Keratinocyte (primary cell): Measurements from ENCODE around the gene PRSS33. TPM values are rescaled to one million over a fixed set of nuclear protein-coding genes. Genes with fewer than 3 reads are reported as not detected.

ENCODE experiments used
- DNase-seq: peaks from one replicate; pipeline ENCODE4 v3.0.0-alpha.2; 2011; ENCODE audit warnings: low read depth, missing footprints, low spot score
- FAIRE-seq: peaks from 2 replicates; lab custom pipeline; 2011; peaks lifted over from hg19 to GRCh38; lab: Jason Lieb, UNC
- H2AFZ ChIP-seq: 2 replicates; pipeline ENCODE4 v1.6.0; 2012; ENCODE audit warnings: low read length, control low read depth, inconsistent platforms; ENCODE audit not compliant: control insufficient read depth
- H3K27ac ChIP-seq: 2 replicates; pipeline ENCODE4 v1.5.1; 2011; ENCODE audit warnings: low read length; ENCODE audit not compliant: control insufficient read depth, insufficient read depth
- H3K27me3 ChIP-seq: 3 replicates; pipeline ENCODE4 v1.6.0; 2011; ENCODE audit warnings: low read length; ENCODE audit not compliant: control insufficient read depth, insufficient read depth; ENCODE audit errors: extremely low read depth
- H3K36me3 ChIP-seq, 2 experiments: 2 replicates in 1 of 2; 3 replicates in 1 of 2; pipeline ENCODE4 v1.5.1; 2011; ENCODE audit warnings: low read length in 2 of 2, mild to moderate bottlenecking in 1 of 2; ENCODE audit not compliant: control insufficient read depth in 2 of 2, insufficient read depth in 2 of 2; ENCODE audit errors: extremely low read depth in 1 of 2
- H3K4me1 ChIP-seq: 3 replicates; pipeline ENCODE4 v1.5.1; 2011; ENCODE audit warnings: low read length; ENCODE audit not compliant: control insufficient read depth, insufficient read depth; ENCODE audit errors: extremely low read depth
- H3K4me2 ChIP-seq: 3 replicates; pipeline ENCODE4 v1.6.0; 2011; ENCODE audit warnings: low read depth, low read length; ENCODE audit not compliant: control insufficient read depth, insufficient read depth; ENCODE audit errors: extremely low read depth
- H3K4me3 ChIP-seq, 3 experiments: fragments of 200-600 bp in 1 of 3; sonication (generic) in 1 of 3; 2 replicates in 2 of 3; 3 replicates in 1 of 3; pipeline ENCODE4 v1.5.1; 2011 to 2016; ENCODE audit warnings: low read length in 3 of 3, mild to moderate bottlenecking in 3 of 3, control low read depth in 2 of 3, inconsistent platforms in 1 of 3, low read depth in 1 of 3, mixed read lengths in 1 of 3, mixed run types in 1 of 3, moderate library complexity in 1 of 3; ENCODE audit not compliant: control insufficient read depth in 2 of 3, insufficient read depth in 2 of 3; ENCODE audit errors: extremely low read depth in 1 of 3
- H3K79me2 ChIP-seq: 2 replicates; pipeline ENCODE4 v1.6.0; 2012; ENCODE audit warnings: low read length; ENCODE audit not compliant: control insufficient read depth, insufficient read depth
- H3K9ac ChIP-seq: 3 replicates; pipeline ENCODE4 v1.6.0; 2011; ENCODE audit warnings: low read length; ENCODE audit not compliant: control insufficient read depth, insufficient read depth; ENCODE audit errors: extremely low read depth
- H3K9me1 ChIP-seq: 3 replicates; pipeline ENCODE4 v1.6.0; 2011; ENCODE audit warnings: low read length; ENCODE audit not compliant: control insufficient read depth, insufficient read depth; ENCODE audit errors: extremely low read depth
- H3K9me3 ChIP-seq: 2 replicates; pipeline ENCODE4 v1.5.1; 2012; ENCODE audit warnings: low read depth, low read length; ENCODE audit not compliant: control insufficient read depth
- H4K20me1 ChIP-seq: 3 replicates; pipeline ENCODE4 v1.6.0; 2011; ENCODE audit warnings: low read length; ENCODE audit not compliant: control insufficient read depth, insufficient read depth; ENCODE audit errors: extremely low read depth
- CTCF ChIP-seq, 3 experiments: IDR thresholded peaks in 1 of 3; conservative IDR thresholded peaks in 1 of 3; optimal IDR thresholded peaks in 1 of 3; 2 replicates in 2 of 3; 3 replicates in 1 of 3; pipeline versions ENCODE3 to v1.5.1; 2011; ENCODE audit warnings: low read length in 3 of 3, mild to moderate bottlenecking in 3 of 3, moderate library complexity in 2 of 3, control low read depth in 1 of 3, inconsistent platforms in 1 of 3; ENCODE audit not compliant: insufficient read depth in 2 of 3; ENCODE audit errors: extremely low read depth in 1 of 3
- EZH2 ChIP-seq: IDR thresholded peaks from one replicate; pipeline ENCODE4 v1.6.1; 2012; ENCODE audit warnings: inconsistent platforms, mild to moderate bottlenecking, low read length, moderate library complexity
- dilution Hi-C: fragments of 300-500 bp; cut with MboI; formaldehyde crosslinking; loops from one replicate; pipeline ENCODE4 v1.7.0; 2020; ENCODE audit warnings: low sequenced_read_pairs; ENCODE audit not compliant: extremely low pct_ligation_motif_present
- polyA plus RNA-seq, 5 experiments: library from polyadenylated mRNA; depleted of rRNA in 3 of 5; stranded (reverse) in 3 of 5; stranded (forward) in 1 of 5; unstranded in 1 of 5; fragments of >200 nt; gene quantifications; 1 replicate in 1 of 5; 2 replicates in 3 of 5; 3 replicates in 1 of 5; pipeline versions ENCODE4 v1.2.1 to v1.2.3, GENCODE V29; 2011 to 2012; ENCODE audit warnings: missing spikeins in 2 of 5, low read depth in 1 of 5, low replicate concordance in 1 of 5

Gene PRSS33
- polyA plus RNA-seq, 1 donor (not counting 4 experiments of a cell fraction or from before 2014, with no cell fraction given) = not detected

GRCh38 chr16:2825049-2825742, 37.8 kb upstream of the PRSS33 start:
- Histone ChIP-seq H3K36me3 (no peaks in the 10 kb centered on the region), H3K9ac (no peak overlapping the region), H3K4me1 (peaks cover 10% of the 10 kb centered on the region), H3K79me2 (no peaks in the 10 kb centered on the region), H3K4me2 (no peak overlapping the region), H2AFZ (no peak overlapping the region), H3K27ac (no peak overlapping the region), H4K20me1 (no peaks in the 10 kb centered on the region), H3K9me1 (no peaks in the 10 kb centered on the region), H3K9me3 (no peaks in the 10 kb centered on the region), H3K4me3 (no peak overlapping the region), H3K27me3 (peaks cover 43% of the 10 kb centered on the region)
- dilution Hi-C loops = no loop called here
- TF ChIP-seq EZH2 = no peak
- TF ChIP-seq CTCF (optimal IDR thresholded peaks at IDR 0.05 in 1 of 3, IDR thresholded peaks at IDR 0.05 in 1 of 3, conservative IDR thresholded peaks at IDR 0.05 in 1 of 3; ENCODE audit: extremely low read depth in 1 of 3, insufficient read depth in 2 of 3, low read length in 3 of 3) = no peak
- DNase-seq (no peak), FAIRE-seq (no peak)

- Histone ChIP-seq H3K79me2 (no peaks in the 10 kb centered on the region), H3K27me3 (peaks cover 45% of the 10 kb centered on the region), H3K9me1 (no peaks in the 10 kb centered on the region), H4K20me1 (no peaks in the 10 kb centered on the region), H3K36me3 (no peaks in the 10 kb centered on the region), H3K27ac (no peak overlapping the region), H3K9me3 (no peaks in the 10 kb centered on the region), H3K4me2 (no peak overlapping the region), H3K4me1 (peaks cover 4% of the 10 kb centered on the region), H3K9ac (no peak overlapping the region), H3K4me3 (no peak overlapping the region), H2AFZ (no peak overlapping the region)
- DNase-seq (no peak), FAIRE-seq (no peak)
- TF ChIP-seq CTCF (optimal IDR thresholded peaks at IDR 0.05 in 1 of 3, IDR thresholded peaks at IDR 0.05 in 1 of 3, conservative IDR thresholded peaks at IDR 0.05 in 1 of 3; ENCODE audit: extremely low read depth in 1 of 3, insufficient read depth in 2 of 3, low read length in 3 of 3) (no peak), EZH2 (no peak)
- dilution Hi-C loops = no loop called here
Measured at GRCh38 chr16:2824626-2825025, 37.3 kb upstream of the PRSS33 start.
